K562 (cell line): ENCODE measurements around the gene GUK1. TPM values are rescaled to one million over a fixed set of nuclear protein-coding genes. Genes with fewer than 3 reads are reported as not detected.

Experiments used
- ARID3A ChIP-seq: IDR thresholded peaks from 2 replicates; pipeline ENCODE4 v1.6.1; 2012; ENCODE audit warnings: low read depth, low read length, improper control_type of control experiment, borderline replicate concordance
- BRD9 ChIP-seq: fragments of 450-650 bp; IDR thresholded peaks from 2 replicates; pipeline ENCODE4 v1.6.1; 2018; ENCODE audit warnings: low read depth; ENCODE audit not compliant: partially characterized antibody
- GATAD2B ChIP-seq: fragments of 450-650 bp; IDR thresholded peaks from 2 replicates; pipeline ENCODE4 v1.6.1; 2017; ENCODE audit warnings: mild to moderate bottlenecking, borderline replicate concordance
- MITF ChIP-seq: IDR thresholded peaks from 2 replicates; pipeline ENCODE4 v1.6.1; 2014; ENCODE audit warnings: antibody characterized with exemption
- OTX1 ChIP-seq: fragments of 450-650 bp; formaldehyde crosslinking; IDR thresholded peaks from 2 replicates; pipeline ENCODE4 v1.4.0; 2022; ENCODE audit warnings: mild to moderate bottlenecking
- POLR3G ChIP-seq: IDR thresholded peaks from 2 replicates; pipeline ENCODE4 v1.6.1; 2011; ENCODE audit not compliant: insufficient read length, insufficient replicate concordance; ENCODE audit errors: extremely low read depth
- RAD21 ChIP-seq, 2 experiments: fragments of 250-450 bp in 1 of 2; fragments of 450-650 bp in 1 of 2; sonication (Bioruptor Pico) in 1 of 2; formaldehyde crosslinking in 1 of 2; IDR thresholded peaks in 1 of 2; conservative IDR thresholded peaks in 1 of 2; 2 replicates each; pipeline versions ENCODE4 v1.4.0 to v1.8.0; 2020 to 2022; ENCODE audit warnings: mild to moderate bottlenecking in 2 of 2, moderate library complexity in 1 of 2
- RFX7 ChIP-seq: fragments of 250-450 bp; sonication (Bioruptor Pico); IDR thresholded peaks from 2 replicates; pipeline ENCODE4 v1.5.1; 2021; ENCODE audit warnings: mild to moderate bottlenecking
- SRSF3 ChIP-seq: fragments of 200-400 bp; formaldehyde crosslinking; IDR thresholded peaks from 2 replicates; pipeline ENCODE4 v1.6.1; 2016; ENCODE audit warnings: mild to moderate bottlenecking, low read length, moderate library complexity; ENCODE audit not compliant: insufficient read depth
- TAF1 ChIP-seq: IDR thresholded peaks from 2 replicates; pipeline ENCODE4 v1.6.1; 2011; ENCODE audit warnings: mild to moderate bottlenecking, low read length, moderate library complexity; ENCODE audit not compliant: insufficient read depth, control insufficient read depth, severe bottlenecking; ENCODE audit errors: extremely low read depth
- XRCC3 ChIP-seq: fragments of 450-650 bp; IDR thresholded peaks from 2 replicates; pipeline ENCODE4 v1.6.1; 2017; ENCODE audit warnings: mild to moderate bottlenecking, moderate library complexity
- ZNF586 ChIP-seq: fragments of 450-650 bp; formaldehyde crosslinking; conservative IDR thresholded peaks from 2 replicates; pipeline ENCODE4 v1.4.0; 2020; ENCODE audit warnings: mild to moderate bottlenecking, moderate library complexity
- ZNF780A ChIP-seq: fragments of 250-450 bp; sonication (Bioruptor Pico); IDR thresholded peaks from 2 replicates; pipeline ENCODE4 v1.5.0; 2021; ENCODE audit warnings: mild to moderate bottlenecking
- polyA plus RNA-seq, 8 experiments: library from polyadenylated mRNA; depleted of rRNA in 4 of 8; stranded (reverse) in 5 of 8; unstranded in 3 of 8; fragments of >200 nt; fragmentation: Nextera tagmentation in 2 of 8; fragmentation: Illumina TruSeq in 1 of 8; extraction: Ambion mirVana in 2 of 8; extraction: Trizol in 1 of 8; gene quantifications; 2 replicates each; pipeline versions ENCODE4 v1.2.1 to v1.2.3, GENCODE V29; 2011 to 2014; ENCODE audit warnings: inconsistent platforms in 1 of 8, missing spikeins in 1 of 8
- total RNA-seq, 7 experiments: library from RNA; depleted of rRNA in 6 of 7; stranded (reverse); fragments of >200 nt in 6 of 7; fragmentation: Illumina TruSeq in 2 of 7; extraction: Trizol in 2 of 7; gene quantifications; 2 replicates each; pipeline versions ENCODE4 v1.2.1 to v1.2.3, GENCODE V29; 2011 to 2021; ENCODE audit warnings: low replicate concordance in 1 of 7
- TF ChIP-seq, protein P1 (sequence below): fragments of 250-450 bp; sonication (Bioruptor Pico); IDR thresholded peaks from 2 replicates; pipeline ENCODE4 v1.8.0; 2021; ENCODE audit warnings: borderline replicate concordance, mild to moderate bottlenecking, moderate library complexity; ENCODE audit not compliant: poor library complexity, severe bottlenecking
- TF ChIP-seq, protein P2 (sequence below): fragments of 250-450 bp; sonication (Bioruptor Pico); IDR thresholded peaks from 2 replicates; pipeline ENCODE4 v1.4.0; 2020
- TF ChIP-seq, protein P3 (sequence below), 2 experiments: fragments of 450-650 bp in 1 of 2; sonication (generic) in 1 of 2; formaldehyde crosslinking in 1 of 2; IDR thresholded peaks in 1 of 2; conservative IDR thresholded peaks in 1 of 2; 2 replicates each; pipeline versions ENCODE4 v1.6.1 to v1.8.1; 2016 to 2023; ENCODE audit warnings: mild to moderate bottlenecking in 2 of 2, moderate library complexity in 2 of 2, inconsistent platforms in 1 of 2, missing genetic modification reagents in 1 of 2

Gene GUK1
- total and polyA plus RNA-seq, 9 of the 15 experiments (the other 6 are each of a cell fraction or from before 2014, with no cell fraction given), result 7.0 to 331 (median 132) TPM

- no peak for TF ChIP-seq XRCC3
- TF ChIP-seq ARID3A, result no peak
- no peak for TF ChIP-seq ZNF780A
- no peak for TF ChIP-seq GATAD2B
- TF ChIP-seq RFX7 (CRISPR knock-in tag), result no peak
- TF ChIP-seq RAD21 (CRISPR knock-in tag; conservative IDR thresholded peaks at IDR 0.05 in 1 of 2, IDR thresholded peaks at IDR 0.05 in 1 of 2), result peak in 1 of 2 experiments; percentile 31; a peak in 2 of 4 replicates
- TF ChIP-seq, protein P1, sequence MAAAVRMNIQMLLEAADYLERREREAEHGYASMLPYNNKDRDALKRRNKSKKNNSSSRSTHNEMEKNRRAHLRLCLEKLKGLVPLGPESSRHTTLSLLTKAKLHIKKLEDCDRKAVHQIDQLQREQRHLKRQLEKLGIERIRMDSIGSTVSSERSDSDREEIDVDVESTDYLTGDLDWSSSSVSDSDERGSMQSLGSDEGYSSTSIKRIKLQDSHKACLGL (CRISPR knock-in tag), result no peak
- TF ChIP-seq, protein P2, sequence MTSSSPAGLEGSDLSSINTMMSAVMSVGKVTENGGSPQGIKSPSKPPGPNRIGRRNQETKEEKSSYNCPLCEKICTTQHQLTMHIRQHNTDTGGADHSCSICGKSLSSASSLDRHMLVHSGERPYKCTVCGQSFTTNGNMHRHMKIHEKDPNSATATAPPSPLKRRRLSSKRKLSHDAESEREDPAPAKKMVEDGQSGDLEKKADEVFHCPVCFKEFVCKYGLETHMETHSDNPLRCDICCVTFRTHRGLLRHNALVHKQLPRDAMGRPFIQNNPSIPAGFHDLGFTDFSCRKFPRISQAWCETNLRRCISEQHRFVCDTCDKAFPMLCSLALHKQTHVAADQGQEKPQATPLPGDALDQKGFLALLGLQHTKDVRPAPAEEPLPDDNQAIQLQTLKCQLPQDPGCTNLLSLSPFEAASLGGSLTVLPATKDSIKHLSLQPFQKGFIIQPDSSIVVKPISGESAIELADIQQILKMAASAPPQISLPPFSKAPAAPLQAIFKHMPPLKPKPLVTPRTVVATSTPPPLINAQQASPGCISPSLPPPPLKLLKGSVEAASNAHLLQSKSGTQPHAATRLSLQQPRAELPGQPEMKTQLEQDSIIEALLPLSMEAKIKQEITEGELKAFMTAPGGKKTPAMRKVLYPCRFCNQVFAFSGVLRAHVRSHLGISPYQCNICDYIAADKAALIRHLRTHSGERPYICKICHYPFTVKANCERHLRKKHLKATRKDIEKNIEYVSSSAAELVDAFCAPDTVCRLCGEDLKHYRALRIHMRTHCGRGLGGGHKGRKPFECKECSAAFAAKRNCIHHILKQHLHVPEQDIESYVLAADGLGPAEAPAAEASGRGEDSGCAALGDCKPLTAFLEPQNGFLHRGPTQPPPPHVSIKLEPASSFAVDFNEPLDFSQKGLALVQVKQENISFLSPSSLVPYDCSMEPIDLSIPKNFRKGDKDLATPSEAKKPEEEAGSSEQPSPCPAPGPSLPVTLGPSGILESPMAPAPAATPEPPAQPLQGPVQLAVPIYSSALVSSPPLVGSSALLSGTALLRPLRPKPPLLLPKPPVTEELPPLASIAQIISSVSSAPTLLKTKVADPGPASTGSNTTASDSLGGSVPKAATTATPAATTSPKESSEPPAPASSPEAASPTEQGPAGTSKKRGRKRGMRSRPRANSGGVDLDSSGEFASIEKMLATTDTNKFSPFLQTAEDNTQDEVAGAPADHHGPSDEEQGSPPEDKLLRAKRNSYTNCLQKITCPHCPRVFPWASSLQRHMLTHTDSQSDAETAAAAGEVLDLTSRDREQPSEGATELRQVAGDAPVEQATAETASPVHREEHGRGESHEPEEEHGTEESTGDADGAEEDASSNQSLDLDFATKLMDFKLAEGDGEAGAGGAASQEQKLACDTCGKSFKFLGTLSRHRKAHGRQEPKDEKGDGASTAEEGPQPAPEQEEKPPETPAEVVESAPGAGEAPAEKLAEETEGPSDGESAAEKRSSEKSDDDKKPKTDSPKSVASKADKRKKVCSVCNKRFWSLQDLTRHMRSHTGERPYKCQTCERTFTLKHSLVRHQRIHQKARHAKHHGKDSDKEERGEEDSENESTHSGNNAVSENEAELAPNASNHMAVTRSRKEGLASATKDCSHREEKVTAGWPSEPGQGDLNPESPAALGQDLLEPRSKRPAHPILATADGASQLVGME (CRISPR knock-in tag), result no peak
- TF ChIP-seq MITF, result no peak
- TF ChIP-seq SRSF3, result no peak
- no peak for TF ChIP-seq OTX1 (CRISPR knock-in tag)
- TF ChIP-seq ZNF586 (CRISPR knock-in tag), result 0 out of 2 replicates have a peak, but pooled peaks have one; percentile 63
- TF ChIP-seq BRD9, result peak; percentile 65
- TF ChIP-seq, protein P3, sequence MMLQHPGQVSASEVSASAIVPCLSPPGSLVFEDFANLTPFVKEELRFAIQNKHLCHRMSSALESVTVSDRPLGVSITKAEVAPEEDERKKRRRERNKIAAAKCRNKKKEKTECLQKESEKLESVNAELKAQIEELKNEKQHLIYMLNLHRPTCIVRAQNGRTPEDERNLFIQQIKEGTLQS (IDR thresholded peaks at IDR 0.05), result no peak
- TF ChIP-seq, protein P3 (CRISPR knock-in tag; conservative IDR thresholded peaks at IDR 0.05), result peak; percentile 31; the same call in 1 of the 2 replicates
- TF ChIP-seq POLR3G, result no peak
- TF ChIP-seq TAF1, result peak; percentile 55
These were observed 611 bp upstream of the GUK1 start (continued) for GRCh38 chr1:228139406-228139930.
